B cell (primary cell): ENCODE measurements around the gene ALDOB. TPM values are rescaled to one million over a fixed set of nuclear protein-coding genes. Genes with fewer than 3 reads are reported as not detected.

Source experiments
- ATAC-seq: fragments of 200-7000 bp; cut with Tn5 transposase; one replicate; pipeline ENCODE4 v1.10.0; 2021; ENCODE audit warnings: low read depth, mild to moderate bottlenecking, moderate number of reproducible peaks, moderate library complexity
- CTCF ChIA-PET: fragments of 350-600 bp; sonication (Branson Sonifier 250); formaldehyde crosslinking; loops from one replicate; lab custom pipeline; 2021; ENCODE audit warnings: antibody characterized with exemption, inconsistent platforms; lab: Charles Lee
- POLR2A ChIA-PET: fragments of 350-600 bp; sonication (Branson Sonifier 250); formaldehyde crosslinking; loops from one replicate; lab custom pipeline; 2021; ENCODE audit warnings: antibody characterized with exemption; lab: Charles Lee
- DNase-seq: peaks from one replicate; pipeline ENCODE4 v3.0.0; 2013
- H2AFZ ChIP-seq: 2 replicates; pipeline ENCODE4 v1.6.1; 2012; ENCODE audit warnings: mild to moderate bottlenecking, low read depth, low read length; ENCODE audit not compliant: insufficient read depth, poor library complexity, severe bottlenecking
- H3K27ac ChIP-seq, 2 donors: 1 replicate in 1 of 2; 2 replicates in 1 of 2; pipeline ENCODE4 v1.5.1; 2012 to 2013; ENCODE audit warnings: low read length in 2 of 2, mild to moderate bottlenecking in 2 of 2, moderate library complexity in 1 of 2
- H3K27me3 ChIP-seq, 4 experiments: fragments of 200-600 bp in 1 of 4; sonication (generic) in 1 of 4; replicated peaks in 1 of 4; 1 replicate in 2 of 4; 2 replicates in 2 of 4; pipeline versions ENCODE4 v1.6.1 to v1.7.0; 2013 to 2016; ENCODE audit warnings: low read length in 3 of 4, mild to moderate bottlenecking in 2 of 4, mixed read lengths in 1 of 4, moderate library complexity in 1 of 4; ENCODE audit not compliant: insufficient read depth in 4 of 4, control insufficient read depth in 3 of 4; ENCODE audit errors: control extremely low read depth in 1 of 4
- H3K36me3 ChIP-seq, 2 experiments: replicated peaks in 1 of 2; 1 replicate in 1 of 2; 2 replicates in 1 of 2; pipeline versions ENCODE4 v1.6.1 to v1.7.1; 2013; ENCODE audit warnings: low read length in 1 of 2; ENCODE audit not compliant: insufficient read depth in 2 of 2, control insufficient read depth in 1 of 2; ENCODE audit errors: control extremely low read depth in 1 of 2, extremely low read depth in 1 of 2
- H3K4me1 ChIP-seq, 2 donors: fragments of 200-600 bp in 1 of 2; sonication (generic) in 1 of 2; 1 replicate in 1 of 2; 2 replicates in 1 of 2; pipeline versions ENCODE4 v1.5.1 to v1.6.1; 2013 to 2017; ENCODE audit warnings: low read length in 2 of 2; ENCODE audit not compliant: control insufficient read depth in 2 of 2, insufficient read depth in 2 of 2
- H3K4me2 ChIP-seq: replicated peaks from 2 replicates; pipeline ENCODE3; 2012; ENCODE audit warnings: mild to moderate bottlenecking, low read depth, low read length; ENCODE audit not compliant: poor library complexity, severe bottlenecking
- H3K4me3 ChIP-seq, 5 experiments: fragments of 200-600 bp in 1 of 5; sonication (generic) in 1 of 5; 1 replicate in 3 of 5; 2 replicates in 2 of 5; pipeline versions ENCODE4 v1.5.1 to v1.7.0; 2011 to 2016; ENCODE audit warnings: low read length in 4 of 5, mild to moderate bottlenecking in 4 of 5, low read depth in 2 of 5, control low read depth in 1 of 5, moderate library complexity in 1 of 5; ENCODE audit not compliant: insufficient read depth in 1 of 5; ENCODE audit errors: control extremely low read depth in 1 of 5, extremely low read depth in 1 of 5
- H3K79me2 ChIP-seq: fragments of 200-600 bp; sonication (generic); one replicate; pipeline ENCODE4 v1.6.0; 2016; ENCODE audit warnings: low read length; ENCODE audit not compliant: control insufficient read depth, insufficient read depth
- H3K9ac ChIP-seq: fragments of 200-600 bp; sonication (generic); 2 replicates; pipeline ENCODE4 v1.6.1; 2017; ENCODE audit warnings: mild to moderate bottlenecking, low read length, moderate library complexity
- H3K9me3 ChIP-seq, 3 donors: one replicate each; pipeline versions ENCODE4 v1.6.1 to v1.7.1; 2013; ENCODE audit warnings: low read length in 2 of 3; ENCODE audit not compliant: control insufficient read depth in 2 of 3, insufficient read depth in 1 of 3; ENCODE audit errors: control extremely low read depth in 1 of 3
- H4K20me1 ChIP-seq: 2 replicates; pipeline ENCODE4 v1.6.0; 2012; ENCODE audit warnings: mild to moderate bottlenecking, low read length; ENCODE audit not compliant: insufficient read depth, control insufficient read depth, poor library complexity, severe bottlenecking
- H3K27ac Mint-ChIP-seq: one replicate; pipeline ENCODE4 v1.8.0; 2021; ENCODE audit warnings: mixed read lengths
- H3K27me3 Mint-ChIP-seq: one replicate; pipeline ENCODE4 v1.8.0; 2021; ENCODE audit warnings: mixed read lengths
- H3K4me1 Mint-ChIP-seq: one replicate; pipeline ENCODE4 v1.8.0; 2021; ENCODE audit warnings: mixed read lengths
- H3K4me3 Mint-ChIP-seq: one replicate; pipeline ENCODE4 v1.8.0; 2021; ENCODE audit warnings: mixed read lengths
- H3K9me3 Mint-ChIP-seq: one replicate; pipeline ENCODE4 v1.8.0; 2022; ENCODE audit warnings: mixed read lengths; ENCODE audit not compliant: insufficient read depth
- CTCF ChIP-seq: fragments of 200-600 bp; IDR thresholded peaks from one replicate; pipeline ENCODE4 v1.8.0; 2022; ENCODE audit warnings: antibody characterized with exemption, mild to moderate bottlenecking
- EZH2 ChIP-seq: IDR thresholded peaks from 2 replicates; pipeline ENCODE4 v1.6.1; 2012; ENCODE audit warnings: borderline replicate concordance, low read depth, mild to moderate bottlenecking, moderate library complexity, low read length; ENCODE audit not compliant: insufficient read depth, poor library complexity, severe bottlenecking
- WGBS: methylation state at CpG from one replicate; pipeline ENCODE4 v1.1.5; 2013; ENCODE audit warnings: missing lambda C conversion rate; ENCODE audit not compliant: insufficient coverage; 5-methylcytosine and 5-hydroxymethylcytosine counted together
- intact Hi-C: fragments of 100-400 bp; cut with micrococcal nuclease; formaldehyde crosslinking; loops from one replicate; pipeline ENCODE4 v1.10.0; 2022
- polyA plus RNA-seq: library from polyadenylated mRNA; depleted of rRNA; stranded (reverse); fragments of >200 nt; gene quantifications from 2 replicates; pipeline ENCODE4 v1.2.3, GENCODE V29; 2012
- total RNA-seq, 2 donors: library from RNA; stranded (reverse); fragments of 120-200 nt in 1 of 2; gene quantifications; 1 replicate in 1 of 2; 2 replicates in 1 of 2; pipeline versions ENCODE4 v1.2.3 to v1.2.4, GENCODE V29; 2013 to 2022

Gene ALDOB
- total and polyA plus RNA-seq, 2 donors (not counting 1 experiment from before 2014, with no cell fraction given) = not detected

GRCh38 chr9:101427957-101428655, 7.5 kb downstream of the ALDOB start:
- H3K4me1 Mint-ChIP-seq = peaks cover 10% of the 10 kb centered on the region
- WGBS = no CpG with 5 or more reads among the region's 3 CpGs
- H3K27me3 ChIP-seq = peaks cover 0 to 3% (median 1%) of the 10 kb centered on the region in 4 experiments
- no peak overlapping the region for H3K4me3 ChIP-seq
- H3K4me3 Mint-ChIP-seq = no peak overlapping the region
- peaks cover 4% of the 10 kb centered on the region for H3K27me3 Mint-ChIP-seq
- intact Hi-C loops = no loop called here
- no peaks in the 10 kb centered on the region for H3K36me3 ChIP-seq
- H4K20me1 ChIP-seq = no peaks in the 10 kb centered on the region
- peak overlapping the region; percentile 73 for H3K27ac Mint-ChIP-seq
- peak overlapping the region; percentile 35 to 47 for H3K27ac ChIP-seq
- ChIA-PET CTCF (interaction anchor here (1.0 to 1.5 kb wide), 2 partner anchors 16 to 21 kb away, joined by 3 to 4 read pairs; no protein-coding TSS in a partner anchor), POLR2A (no interaction called here)
- H3K4me1 ChIP-seq = peaks cover 6 to 9% of the 10 kb centered on the region in 2 donors
- ATAC-seq = peak; percentile 54
- H2AFZ ChIP-seq = no peak overlapping the region
- H3K79me2 ChIP-seq = no peaks in the 10 kb centered on the region
- no peak overlapping the region for H3K9ac ChIP-seq
- H3K9me3 ChIP-seq = no peaks in the 10 kb centered on the region
- TF ChIP-seq CTCF (no peak), EZH2 (no peak)
- DNase-seq = peak; percentile 41
- no peak overlapping the region for H3K4me2 ChIP-seq
- H3K9me3 Mint-ChIP-seq = no peaks in the 10 kb centered on the region

- no peaks in the 10 kb centered on the region for H3K9me3 Mint-ChIP-seq
- Histone ChIP-seq H3K27ac (peak overlapping the region; percentile 8 to 47), H3K4me1 (peaks cover 6 to 9% of the 10 kb centered on the region in 2 donors), H3K4me3 (no peak overlapping the region), H3K4me2 (no peak overlapping the region), H3K9me3 (no peaks in the 10 kb centered on the region), H3K27me3 (peaks cover 0 to 3% (median 1%) of the 10 kb centered on the region in 4 experiments), H4K20me1 (no peaks in the 10 kb centered on the region), H3K79me2 (no peaks in the 10 kb centered on the region), H3K9ac (no peak overlapping the region), H2AFZ (no peak overlapping the region), H3K36me3 (no peaks in the 10 kb centered on the region)
- CTCF ChIA-PET = interaction anchor here (1.0 to 1.5 kb wide), 2 partner anchors 17 to 22 kb away, joined by 3 to 4 read pairs; no protein-coding TSS in a partner anchor
- TF ChIP-seq CTCF (no peak), EZH2 (no peak)
- WGBS = 98% methylated on average over 7 of the region's 8 CpGs
- no peak overlapping the region for H3K27ac Mint-ChIP-seq
- intact Hi-C loops = no loop called here
- no peak overlapping the region for H3K4me3 Mint-ChIP-seq
- H3K4me1 Mint-ChIP-seq = peaks cover 10% of the 10 kb centered on the region
- H3K27me3 Mint-ChIP-seq = peaks cover 4% of the 10 kb centered on the region
- DNase-seq (no peak), ATAC-seq (no peak)
- POLR2A ChIA-PET = no interaction called here
Measured at GRCh38 chr9:101427358-101427757, 8.2 kb downstream of the ALDOB start.
